ENCODE results near the gene C5AR1. TPM values are rescaled to one million over a fixed set of nuclear protein-coding genes. Genes with fewer than 3 reads are reported as not detected.
"Not testable (repeated sequence)": the region's sequence is repeated elsewhere in the genome, so short reads cannot be mapped to it uniquely, and the experiment has no call there.

The C5AR1 gene
- total and polyA plus RNA-seq, 2 experiments from 2014 or later = 0.46 TPM; not detected in 1

GRCh38 chr19:47280183-47280797, 29.4 kb upstream of the C5AR1 start:
- Histone ChIP-seq H3K36me3 (ENCODE audit: low read depth) (no peaks in the 10 kb centered on the region), H2AFZ (no peak overlapping the region), H3K9ac (no peak overlapping the region), H3K27ac (no peak overlapping the region), H3K27me3 (replicated peaks; ENCODE audit: insufficient read depth) (no peaks in the 10 kb centered on the region), H3K4me1 (ENCODE audit: insufficient read depth) (peaks cover 11% of the 10 kb centered on the region), H3K4me2 (ENCODE audit: unreplicated experiment) (no peak overlapping the region), H3K4me3 (no peak overlapping the region), H3K9me2 (ENCODE audit: insufficient read depth) (no peaks in the 10 kb centered on the region), H3K79me2 (ENCODE audit: insufficient read depth) (no peaks in the 10 kb centered on the region; the same call in 1 of the 2 replicates), H4K20me1 (ENCODE audit: insufficient read depth) (no peaks in the 10 kb centered on the region), H3K9me3 (ENCODE audit: low read depth) (no peaks in the 10 kb centered on the region), H3F3A (ENCODE audit: insufficient read depth) (peaks cover 21% of the 10 kb centered on the region)
- WGBS, 2 experiments (ENCODE audit: low coverage in 1 of 2, low lambda C conversion rate in 2 of 2, missing lambda C conversion rate in 2 of 2) = 73 to 78% methylated on average over 13 of the region's 13 CpGs
- in situ Hi-C loops (cut with MboI) = no loop called here
- TF ChIP-seq EZH2phosphoT487 (IDR thresholded peaks at IDR 0.05; ENCODE audit: insufficient read depth, low read depth) (no peak), EZH2 (IDR thresholded peaks at IDR 0.05; ENCODE audit: insufficient read depth, poor library complexity, severe bottlenecking) (no peak)
- DNase-seq = peak; percentile 45

DNA sequence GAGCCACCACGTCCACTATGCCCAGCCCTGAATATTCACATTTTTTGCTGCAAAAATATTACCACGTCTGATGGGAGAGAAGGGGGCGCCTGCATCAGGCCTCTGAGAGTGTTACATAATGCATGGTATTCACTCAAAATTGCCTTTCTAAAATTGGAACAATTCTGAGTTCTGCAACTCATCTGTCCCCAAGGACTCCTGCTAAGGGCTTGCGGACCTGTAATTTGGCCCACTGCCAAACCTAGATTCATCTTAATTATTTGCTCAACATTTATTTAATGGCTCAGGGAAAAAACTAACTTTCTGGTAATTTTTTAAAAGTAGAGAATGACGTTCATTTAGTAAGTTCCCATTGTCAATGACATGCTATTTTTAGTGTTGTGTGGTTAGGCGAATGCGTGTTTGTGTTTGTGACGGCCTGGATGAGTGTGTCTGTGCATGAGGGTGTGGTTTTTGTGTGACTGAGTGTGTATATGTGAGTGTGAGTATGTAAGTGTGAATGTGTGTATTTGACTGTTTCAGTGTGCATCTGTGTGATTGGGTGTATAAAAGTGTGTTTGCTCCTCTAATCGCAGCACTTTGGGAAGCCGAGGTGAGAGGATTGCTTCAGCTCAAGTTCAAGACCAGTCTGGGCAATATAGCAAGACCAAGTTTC, 26.1 kb upstream of the C5AR1 start:
- no peak for DNase-seq
- Histone ChIP-seq H3K9ac (no peak overlapping the region), H3K36me3 (ENCODE audit: low read depth) (no peaks in the 10 kb centered on the region), H3K9me3 (ENCODE audit: low read depth) (no peaks in the 10 kb centered on the region), H3K4me3 (no peak overlapping the region), H3K27ac (no peak overlapping the region), H3K4me1 (ENCODE audit: insufficient read depth) (no peaks in the 10 kb centered on the region), H3K4me2 (ENCODE audit: unreplicated experiment) (no peak overlapping the region), H4K20me1 (ENCODE audit: insufficient read depth) (no peaks in the 10 kb centered on the region), H3F3A (ENCODE audit: insufficient read depth) (peaks cover 12% of the 10 kb centered on the region), H3K27me3 (replicated peaks; ENCODE audit: insufficient read depth) (no peaks in the 10 kb centered on the region), H2AFZ (no peak overlapping the region), H3K79me2 (ENCODE audit: insufficient read depth) (no peaks in the 10 kb centered on the region), H3K9me2 (ENCODE audit: insufficient read depth) (no peaks in the 10 kb centered on the region)
- TF ChIP-seq EZH2 (IDR thresholded peaks at IDR 0.05; ENCODE audit: insufficient read depth, poor library complexity, severe bottlenecking) (no peak), EZH2phosphoT487 (IDR thresholded peaks at IDR 0.05; ENCODE audit: insufficient read depth, low read depth) (no peak)
- in situ Hi-C loops (cut with MboI) = no loop called here
- 75 to 77% methylated on average over 10 of the region's 10 CpGs for WGBS, 2 experiments (ENCODE audit: low coverage in 1 of 2, low lambda C conversion rate in 2 of 2, missing lambda C conversion rate in 2 of 2)

DNA sequence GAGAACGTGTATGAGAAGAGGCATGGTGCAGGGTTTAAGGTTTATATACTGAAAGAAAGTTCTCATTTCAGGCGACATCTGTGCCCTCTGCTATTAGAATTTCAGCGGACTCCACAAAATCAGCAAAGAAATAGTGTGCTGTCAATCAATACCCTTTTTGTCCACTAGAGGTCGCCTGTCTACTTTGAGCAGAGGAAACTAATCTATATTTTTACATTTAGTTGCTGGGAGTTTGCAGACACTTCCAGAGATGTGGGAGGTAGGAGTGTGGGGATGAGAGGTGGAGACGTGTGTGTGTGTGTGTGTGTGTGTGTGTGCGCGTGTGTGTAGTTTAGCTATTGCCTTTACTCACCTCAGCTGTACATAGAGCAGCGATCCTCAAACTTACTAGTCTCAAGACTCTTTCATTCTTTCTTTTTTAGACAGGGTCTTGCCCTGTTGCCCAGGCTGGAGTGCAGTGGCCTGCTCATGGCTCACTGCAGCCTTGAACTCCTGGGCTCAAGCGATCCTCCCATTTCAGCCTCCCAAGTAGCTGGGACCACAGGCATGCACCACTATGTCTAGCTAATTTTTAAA, 25.2 kb upstream of the C5AR1 start:
- peaks cover 4% of the 10 kb centered on the region for H3K4me1 ChIP-seq (ENCODE audit: insufficient read depth)
- H3K9ac ChIP-seq = no peak overlapping the region
- H4K20me1 ChIP-seq (ENCODE audit: insufficient read depth) = no peaks in the 10 kb centered on the region
- H3K4me2 ChIP-seq (ENCODE audit: unreplicated experiment) = no peak overlapping the region
- no peak for TF ChIP-seq EZH2 (IDR thresholded peaks at IDR 0.05; ENCODE audit: insufficient read depth, poor library complexity, severe bottlenecking)
- no peak for TF ChIP-seq EZH2phosphoT487 (IDR thresholded peaks at IDR 0.05; ENCODE audit: insufficient read depth, low read depth)
- 19 to 20% methylated on average over 9 of the region's 9 CpGs for WGBS, 2 experiments (ENCODE audit: low coverage in 1 of 2, low lambda C conversion rate in 2 of 2, missing lambda C conversion rate in 2 of 2)
- H3K9me2 ChIP-seq (ENCODE audit: insufficient read depth) = no peaks in the 10 kb centered on the region
- no peaks in the 10 kb centered on the region for H3K79me2 ChIP-seq (ENCODE audit: insufficient read depth)
- H3K4me3 ChIP-seq = no peak overlapping the region
- H3K9me3 ChIP-seq (ENCODE audit: low read depth) = no peaks in the 10 kb centered on the region
- DNase-seq = peak; percentile 53
- peaks cover 16% of the 10 kb centered on the region for H3F3A ChIP-seq (ENCODE audit: insufficient read depth)
- no peak overlapping the region for H2AFZ ChIP-seq
- no peaks in the 10 kb centered on the region for H3K27me3 ChIP-seq (replicated peaks; ENCODE audit: insufficient read depth)
- in situ Hi-C loops (cut with MboI) = no loop called here
- H3K36me3 ChIP-seq (ENCODE audit: low read depth) = no peaks in the 10 kb centered on the region
- no peak overlapping the region for H3K27ac ChIP-seq

- no peak overlapping the region for H3K4me2 ChIP-seq (ENCODE audit: unreplicated experiment)
- H3F3A ChIP-seq (ENCODE audit: insufficient read depth) = no peaks in the 10 kb centered on the region
- no peaks in the 10 kb centered on the region for H3K79me2 ChIP-seq (ENCODE audit: insufficient read depth)
- H4K20me1 ChIP-seq (ENCODE audit: insufficient read depth) = no peaks in the 10 kb centered on the region
- TF ChIP-seq EZH2 (IDR thresholded peaks at IDR 0.05; ENCODE audit: insufficient read depth, poor library complexity, severe bottlenecking) (no peak), EZH2phosphoT487 (IDR thresholded peaks at IDR 0.05; ENCODE audit: insufficient read depth, low read depth) (no peak)
- H2AFZ ChIP-seq = no peak overlapping the region
- in situ Hi-C loops (cut with MboI) = loop anchor here (10.0 kb wide), 2 partner anchors 89 to 409 kb away; no protein-coding TSS in a partner anchor
- H3K27ac ChIP-seq = no peak overlapping the region
- 19 to 20% methylated on average over 12 of the region's 12 CpGs for WGBS, 2 experiments (ENCODE audit: low coverage in 1 of 2, low lambda C conversion rate in 2 of 2, missing lambda C conversion rate in 2 of 2)
- H3K9me3 ChIP-seq (ENCODE audit: low read depth) = no peaks in the 10 kb centered on the region
- DNase-seq = peak; percentile 89
- H3K27me3 ChIP-seq (replicated peaks; ENCODE audit: insufficient read depth) = no peaks in the 10 kb centered on the region
- H3K4me1 ChIP-seq (ENCODE audit: insufficient read depth) = no peaks in the 10 kb centered on the region
- no peaks in the 10 kb centered on the region for H3K9me2 ChIP-seq (ENCODE audit: insufficient read depth)
- no peaks in the 10 kb centered on the region for H3K36me3 ChIP-seq (ENCODE audit: low read depth)
- no peak overlapping the region for H3K9ac ChIP-seq
- no peak overlapping the region for H3K4me3 ChIP-seq
Measured at GRCh38 chr19:47296036-47296435, 13.6 kb upstream of the C5AR1 start.

DNA sequence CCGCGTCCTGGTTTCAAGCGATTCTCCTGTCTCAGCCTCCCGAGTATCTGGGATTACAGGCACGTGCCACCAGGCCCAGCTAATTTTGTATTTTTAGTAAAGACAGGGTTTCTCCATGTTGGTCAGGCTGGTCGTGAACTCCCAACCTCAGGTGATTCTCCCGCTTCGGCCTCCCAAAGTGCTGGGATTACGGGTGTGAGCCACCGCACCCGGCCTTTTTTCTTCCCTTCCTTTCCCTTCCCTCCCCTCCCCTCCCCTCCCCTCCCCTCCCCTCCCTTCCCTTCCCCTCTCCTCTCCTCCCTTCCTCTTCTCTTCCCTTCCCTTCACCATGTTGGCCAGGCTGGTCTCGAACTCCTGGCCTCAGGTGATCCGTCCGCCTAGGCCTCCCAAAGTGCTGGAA, 8.8 kb upstream of the C5AR1 start:
- H3K79me2 ChIP-seq (ENCODE audit: insufficient read depth); H3K9me2 ChIP-seq (ENCODE audit: insufficient read depth); H3K27me3 ChIP-seq (replicated peaks; ENCODE audit: insufficient read depth); H4K20me1 ChIP-seq (ENCODE audit: insufficient read depth); H3K4me3 ChIP-seq; H3F3A ChIP-seq (ENCODE audit: insufficient read depth); H3K9ac ChIP-seq; H2AFZ ChIP-seq; H3K27ac ChIP-seq; in situ Hi-C loops (cut with MboI); DNase-seq; H3K9me3 ChIP-seq (ENCODE audit: low read depth); H3K36me3 ChIP-seq (ENCODE audit: low read depth); H3K4me2 ChIP-seq (ENCODE audit: unreplicated experiment); H3K4me1 ChIP-seq (ENCODE audit: insufficient read depth): not testable (repeated sequence)
- 94 to 95% methylated on average over 8 to 14 of the region's 14 CpGs for WGBS, 2 experiments (ENCODE audit: low coverage in 1 of 2, low lambda C conversion rate in 2 of 2, missing lambda C conversion rate in 2 of 2)
